T-helper 1 cell treated with Interleukin-12 subunit alpha and Interleukin-12 subunit beta and Interleukin-4 antibody, amounts not matched to agents 30 μg/mL and 1 μg/mL, for 36 hours (primary cell): ENCODE results near the gene LMAN2L.

Experiments used
- H3K27ac Mint-ChIP-seq: one replicate; pipeline ENCODE4 v1.8.0; 2021; ENCODE audit warnings: mild to moderate bottlenecking, mixed read lengths
- H3K27me3 Mint-ChIP-seq: one replicate; pipeline ENCODE4 v1.8.0; 2021; ENCODE audit warnings: low read depth, mixed read lengths
- H3K36me3 Mint-ChIP-seq: one replicate; pipeline ENCODE4 v1.8.0; 2021; ENCODE audit warnings: low read depth, mixed read lengths
- H3K4me1 Mint-ChIP-seq: one replicate; pipeline ENCODE4 v1.8.0; 2021; ENCODE audit warnings: low read depth, mixed read lengths
- H3K4me3 Mint-ChIP-seq: one replicate; pipeline ENCODE4 v1.8.0; 2021; ENCODE audit warnings: mild to moderate bottlenecking, moderate library complexity, mixed read lengths
- H3K9me3 Mint-ChIP-seq: one replicate; pipeline ENCODE4 v1.8.0; 2021; ENCODE audit warnings: mixed read lengths

Gene LMAN2L

DNA sequence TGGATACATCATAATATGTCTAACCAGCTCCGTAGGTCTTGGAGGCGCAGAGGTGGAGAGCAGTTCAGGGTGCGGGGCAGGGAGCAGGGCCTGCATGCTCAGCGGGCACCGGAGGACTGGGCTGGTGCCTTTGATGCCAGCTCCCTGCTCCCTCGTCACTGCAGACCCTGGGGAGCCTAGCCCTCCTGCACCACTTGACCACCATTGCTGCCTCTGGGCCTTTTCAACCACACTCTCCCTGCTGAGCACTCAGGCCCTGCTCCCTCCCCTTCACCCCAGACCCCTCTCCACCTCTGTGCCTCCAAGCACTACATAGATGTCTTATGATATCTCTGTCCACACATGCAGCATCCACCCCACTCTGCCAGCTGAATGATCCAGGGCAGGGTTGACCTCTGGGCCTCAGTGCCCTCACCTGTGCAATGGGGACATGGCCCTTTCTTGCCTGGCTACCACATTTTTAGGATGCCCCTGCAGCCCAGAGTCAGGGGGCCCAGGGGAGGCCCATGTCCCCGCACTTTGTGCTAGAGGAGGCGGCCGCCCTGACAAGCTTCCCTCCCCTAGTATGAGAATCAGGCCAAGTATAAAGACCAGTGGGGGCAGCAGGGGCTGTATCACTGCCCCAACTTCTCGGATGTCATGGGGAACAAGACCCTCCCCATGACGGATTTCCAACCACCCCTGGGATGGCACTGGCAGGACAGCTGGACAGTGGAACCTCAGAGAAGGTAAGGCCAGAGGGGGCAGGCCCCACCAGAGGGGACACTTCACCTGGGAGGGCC, 51.0 kb downstream of the LMAN2L start:
- H3K27ac Mint-ChIP-seq: no peak overlapping the region
- H3K9me3 Mint-ChIP-seq: no peaks in the 10 kb centered on the region
- H3K27me3 Mint-ChIP-seq: no peaks in the 10 kb centered on the region
- no peaks in the 10 kb centered on the region for H3K36me3 Mint-ChIP-seq
- H3K4me3 Mint-ChIP-seq: no peak overlapping the region
- H3K4me1 Mint-ChIP-seq: no peaks in the 10 kb centered on the region

- no peak overlapping the region for H3K4me3 Mint-ChIP-seq
- no peak overlapping the region for H3K27ac Mint-ChIP-seq
- no peaks in the 10 kb centered on the region for H3K9me3 Mint-ChIP-seq
- H3K4me1 Mint-ChIP-seq: no peaks in the 10 kb centered on the region
- no peaks in the 10 kb centered on the region for H3K36me3 Mint-ChIP-seq
- no peaks in the 10 kb centered on the region for H3K27me3 Mint-ChIP-seq
Measured at GRCh38 chr2:96687711-96688640, 51.9 kb downstream of the LMAN2L start.

GRCh38 chr2:96687266-96687665, 52.6 kb downstream of the LMAN2L start:
- H3K4me1 Mint-ChIP-seq: no peaks in the 10 kb centered on the region

GRCh38 chr2:96685577-96686459, 54.0 kb downstream of the LMAN2L start:
- Mint-ChIP-seq H3K36me3 (no peaks in the 10 kb centered on the region), H3K4me3 (no peak overlapping the region), H3K4me1 (no peaks in the 10 kb centered on the region), H3K27ac (no peak overlapping the region), H3K9me3 (no peaks in the 10 kb centered on the region), H3K27me3 (no peaks in the 10 kb centered on the region)

More at GRCh38 chr2:96687266-96687665, 52.6 kb downstream of the LMAN2L start:
- Mint-ChIP-seq H3K27me3 (no peaks in the 10 kb centered on the region), H3K27ac (no peak overlapping the region), H3K9me3 (no peaks in the 10 kb centered on the region), H3K4me3 (no peak overlapping the region), H3K36me3 (no peaks in the 10 kb centered on the region)

GRCh38 chr2:96684883-96685576, 54.8 kb downstream of the LMAN2L start:
- no peak overlapping the region for H3K27ac Mint-ChIP-seq
- H3K36me3 Mint-ChIP-seq: no peaks in the 10 kb centered on the region
- no peaks in the 10 kb centered on the region for H3K4me1 Mint-ChIP-seq
- H3K9me3 Mint-ChIP-seq: no peaks in the 10 kb centered on the region
- H3K4me3 Mint-ChIP-seq: no peak overlapping the region
- peaks cover 6% of the 10 kb centered on the region for H3K27me3 Mint-ChIP-seq

GRCh38 chr2:96683972-96684820, 55.7 kb downstream of the LMAN2L start:
- no peak overlapping the region for H3K27ac Mint-ChIP-seq

DNA sequence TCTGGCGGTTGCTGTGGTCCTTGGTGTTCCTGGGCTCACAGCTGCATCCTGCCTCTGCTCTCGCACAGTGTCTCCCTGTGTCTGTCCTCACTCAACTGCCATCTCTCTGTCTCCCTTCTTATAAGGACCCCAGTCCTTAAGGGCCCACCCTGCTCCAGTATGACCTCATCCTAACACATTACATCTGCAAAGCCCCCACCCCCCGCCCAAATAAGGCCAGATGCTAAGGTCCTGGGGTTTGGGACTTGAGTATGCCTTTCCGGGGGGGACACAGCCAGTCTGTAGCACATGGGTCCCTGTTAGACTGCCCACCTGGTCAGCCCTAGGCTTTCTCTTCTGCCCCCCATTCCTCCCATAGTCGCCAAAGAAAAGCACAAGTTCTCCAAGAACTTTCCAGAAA, 56.6 kb downstream of the LMAN2L start:
- H3K27ac Mint-ChIP-seq: no peak overlapping the region
- no peaks in the 10 kb centered on the region for H3K36me3 Mint-ChIP-seq
- peaks cover 12% of the 10 kb centered on the region for H3K27me3 Mint-ChIP-seq
- H3K4me1 Mint-ChIP-seq: no peaks in the 10 kb centered on the region
- no peaks in the 10 kb centered on the region for H3K9me3 Mint-ChIP-seq
- no peak overlapping the region for H3K4me3 Mint-ChIP-seq

More at GRCh38 chr2:96683972-96684820, 55.7 kb downstream of the LMAN2L start:
- H3K4me1 Mint-ChIP-seq: no peaks in the 10 kb centered on the region
- no peak overlapping the region for H3K4me3 Mint-ChIP-seq
- peaks cover 12% of the 10 kb centered on the region for H3K27me3 Mint-ChIP-seq
- H3K36me3 Mint-ChIP-seq: no peaks in the 10 kb centered on the region
- H3K9me3 Mint-ChIP-seq: no peaks in the 10 kb centered on the region

DNA sequence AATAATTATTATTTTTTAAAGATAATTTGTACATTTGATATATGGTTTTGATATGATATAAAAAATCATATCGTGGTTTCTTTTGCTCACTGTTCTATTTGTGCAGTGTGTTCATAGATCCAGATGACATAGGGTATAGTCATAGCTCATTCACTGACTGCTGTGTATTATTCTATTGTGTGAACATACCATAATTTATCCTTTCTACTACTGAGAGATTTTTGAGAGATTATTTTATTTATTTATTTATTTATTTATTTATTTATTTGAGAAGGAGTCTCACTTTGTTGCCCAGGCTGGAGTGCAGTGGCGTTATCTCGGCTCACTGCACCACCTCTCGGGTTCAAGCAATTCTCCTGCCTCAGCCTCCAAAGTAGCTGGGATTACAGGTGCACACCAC, 58.3 kb downstream of the LMAN2L start:
- H3K4me1 Mint-ChIP-seq: no peaks in the 10 kb centered on the region
- H3K27ac Mint-ChIP-seq: no peak overlapping the region
- H3K4me3 Mint-ChIP-seq: no peak overlapping the region
- H3K9me3 Mint-ChIP-seq: no peaks in the 10 kb centered on the region
- peaks cover 12% of the 10 kb centered on the region for H3K27me3 Mint-ChIP-seq
- no peaks in the 10 kb centered on the region for H3K36me3 Mint-ChIP-seq

GRCh38 chr2:96680561-96681141, 59.2 kb downstream of the LMAN2L start:
- no peaks in the 10 kb centered on the region for H3K4me1 Mint-ChIP-seq
- no peak overlapping the region for H3K4me3 Mint-ChIP-seq
- peaks cover 12% of the 10 kb centered on the region for H3K27me3 Mint-ChIP-seq
- no peaks in the 10 kb centered on the region for H3K36me3 Mint-ChIP-seq
- no peak overlapping the region for H3K27ac Mint-ChIP-seq
- H3K9me3 Mint-ChIP-seq: no peaks in the 10 kb centered on the region

GRCh38 chr2:96679848-96680247, 60.0 kb downstream of the LMAN2L start:
- no peaks in the 10 kb centered on the region for H3K4me1 Mint-ChIP-seq
- H3K9me3 Mint-ChIP-seq: no peaks in the 10 kb centered on the region
- H3K36me3 Mint-ChIP-seq: no peaks in the 10 kb centered on the region
- no peak overlapping the region for H3K4me3 Mint-ChIP-seq
- peaks cover 12% of the 10 kb centered on the region for H3K27me3 Mint-ChIP-seq
- H3K27ac Mint-ChIP-seq: no peak overlapping the region

DNA sequence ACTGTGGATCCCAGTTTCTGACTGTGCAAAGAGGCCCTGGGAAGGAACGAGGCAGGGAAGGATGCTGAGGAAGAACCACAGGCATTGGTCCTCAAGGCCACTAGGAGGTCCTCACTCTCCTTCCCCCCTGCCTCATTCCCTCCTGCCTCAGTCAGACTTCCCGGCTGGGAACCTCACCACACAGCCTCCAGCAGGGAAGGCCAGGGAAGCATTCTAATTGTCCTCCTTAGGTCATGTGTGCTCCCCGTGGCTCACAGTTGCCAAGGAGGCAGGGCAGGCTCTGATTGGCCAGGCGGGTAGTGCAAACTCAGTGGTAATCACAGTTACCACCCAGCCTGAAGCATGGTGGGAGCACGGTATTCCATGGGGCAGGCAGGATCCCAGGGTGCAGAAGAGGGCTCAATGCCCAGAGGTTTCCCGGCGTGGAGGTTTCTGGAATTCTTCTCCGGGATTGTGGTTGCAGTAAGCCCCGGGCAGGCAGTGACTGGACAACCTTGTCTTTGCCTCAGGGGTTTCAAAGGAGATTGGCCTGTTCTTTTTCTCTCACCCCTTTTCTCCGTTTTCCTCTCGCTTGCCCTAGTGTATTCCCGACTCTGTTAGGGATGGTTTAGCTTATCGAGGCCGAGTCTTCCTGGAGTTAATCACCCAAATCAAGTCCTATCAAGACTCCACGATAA, 70.2 kb downstream of the LMAN2L start:
- H3K36me3 Mint-ChIP-seq: no peaks in the 10 kb centered on the region
- H3K4me3 Mint-ChIP-seq: no peak overlapping the region
- no peaks in the 10 kb centered on the region for H3K9me3 Mint-ChIP-seq
- no peaks in the 10 kb centered on the region for H3K4me1 Mint-ChIP-seq
- no peak overlapping the region for H3K27ac Mint-ChIP-seq
- H3K27me3 Mint-ChIP-seq: peaks cover 11% of the 10 kb centered on the region

- no peaks in the 10 kb centered on the region for H3K4me1 Mint-ChIP-seq
- H3K9me3 Mint-ChIP-seq: no peaks in the 10 kb centered on the region
- H3K4me3 Mint-ChIP-seq: no peak overlapping the region
- peaks cover 11% of the 10 kb centered on the region for H3K27me3 Mint-ChIP-seq
- no peaks in the 10 kb centered on the region for H3K36me3 Mint-ChIP-seq
- no peak overlapping the region for H3K27ac Mint-ChIP-seq
Measured at GRCh38 chr2:96668771-96669170, 71.1 kb downstream of the LMAN2L start.
